K562 (cell line): ENCODE measurements around the gene HOXB1. TPM values are rescaled to one million over a fixed set of nuclear protein-coding genes. Genes with fewer than 3 reads are reported as not detected.

Experiments used
- BRD4 ChIP-seq: fragments of 200-600 bp; sonication (generic); IDR thresholded peaks from 2 replicates; pipeline ENCODE4 v1.6.1; 2017; ENCODE audit warnings: inconsistent platforms
- ELF2 ChIP-seq: fragments of 250-450 bp; sonication (Bioruptor Pico); IDR thresholded peaks from 2 replicates; pipeline ENCODE4 v1.5.0; 2021; ENCODE audit warnings: mild to moderate bottlenecking
- KDM5B ChIP-seq: fragments of 200-600 bp; sonication (generic); IDR thresholded peaks from 2 replicates; pipeline ENCODE4 v1.6.1; 2012; ENCODE audit warnings: low read depth, mild to moderate bottlenecking, moderate library complexity, low read length, control low read depth, inconsistent platforms; ENCODE audit not compliant: insufficient replicate concordance
- POLR2B ChIP-seq: fragments of 450-650 bp; IDR thresholded peaks from 2 replicates; pipeline ENCODE4 v1.6.1; 2018; ENCODE audit warnings: low read depth; ENCODE audit not compliant: partially characterized antibody
- POLR2H ChIP-seq: IDR thresholded peaks from 2 replicates; pipeline ENCODE4 v1.6.1; 2016; ENCODE audit warnings: missing genetic modification characterization, low read depth, mild to moderate bottlenecking, control low read depth, missing compliant biosample characterization, moderate library complexity
- YY1 ChIP-seq, 3 experiments: IDR thresholded peaks; 2 replicates each; pipeline ENCODE4 v1.6.1; 2011; ENCODE audit warnings: low read length in 2 of 3, mild to moderate bottlenecking in 2 of 3, moderate library complexity in 2 of 3, borderline replicate concordance in 1 of 3, control low read depth in 1 of 3, low read depth in 1 of 3; ENCODE audit not compliant: insufficient read depth in 3 of 3, insufficient replicate concordance in 2 of 3, control insufficient read depth in 1 of 3, insufficient read length in 1 of 3; ENCODE audit errors: extremely low read depth in 1 of 3
- ZFX ChIP-seq: sonication (generic); formaldehyde crosslinking; IDR thresholded peaks from 2 replicates; pipeline ENCODE4 v1.8.0; 2022; ENCODE audit warnings: mild to moderate bottlenecking, missing genetic modification reagents, moderate library complexity
- ZNF143 ChIP-seq: sonication (generic); formaldehyde crosslinking; IDR thresholded peaks from 2 replicates; pipeline ENCODE4 v1.9.0; 2022; ENCODE audit warnings: mild to moderate bottlenecking, missing genetic modification reagents
- ZNF239 ChIP-seq: fragments of 250-450 bp; sonication (Bioruptor Pico); IDR thresholded peaks from 2 replicates; pipeline ENCODE4 v1.4.0; 2020; ENCODE audit warnings: mild to moderate bottlenecking
- ZNF766 ChIP-seq: fragments of 200-800 bp; sonication (Bioruptor generic); conservative IDR thresholded peaks from 2 replicates; pipeline ENCODE4 v1.6.1; 2016; ENCODE audit warnings: missing genetic modification characterization, missing compliant biosample characterization
- ZNF778 ChIP-seq: fragments of 450-650 bp; formaldehyde crosslinking; IDR thresholded peaks from 2 replicates; pipeline ENCODE4 v1.4.0; 2020; ENCODE audit warnings: mild to moderate bottlenecking, moderate library complexity
- polyA plus RNA-seq, 8 experiments: library from polyadenylated mRNA; depleted of rRNA in 4 of 8; stranded (reverse) in 5 of 8; unstranded in 3 of 8; fragments of >200 nt; fragmentation: Nextera tagmentation in 2 of 8; fragmentation: Illumina TruSeq in 1 of 8; extraction: Ambion mirVana in 2 of 8; extraction: Trizol in 1 of 8; gene quantifications; 2 replicates each; pipeline versions ENCODE4 v1.2.1 to v1.2.3, GENCODE V29; 2011 to 2014; ENCODE audit warnings: inconsistent platforms in 1 of 8, missing spikeins in 1 of 8
- total RNA-seq, 7 experiments: library from RNA; depleted of rRNA in 6 of 7; stranded (reverse); fragments of >200 nt in 6 of 7; fragmentation: Illumina TruSeq in 2 of 7; extraction: Trizol in 2 of 7; gene quantifications; 2 replicates each; pipeline versions ENCODE4 v1.2.1 to v1.2.3, GENCODE V29; 2011 to 2021; ENCODE audit warnings: low replicate concordance in 1 of 7
- TF ChIP-seq, protein P1 (sequence below): fragments of 450-650 bp; formaldehyde crosslinking; IDR thresholded peaks from 2 replicates; pipeline ENCODE4 v1.4.0; 2020; ENCODE audit warnings: mild to moderate bottlenecking, moderate library complexity
- TF ChIP-seq, protein P2 (sequence below): fragments of 200-800 bp; sonication (Bioruptor generic); IDR thresholded peaks from 2 replicates; pipeline ENCODE4 v1.6.1; 2017; ENCODE audit warnings: missing genetic modification characterization, missing compliant biosample characterization
- TF ChIP-seq, protein P3 (sequence below): fragments of 450-650 bp; IDR thresholded peaks from 2 replicates; pipeline ENCODE4 v1.6.1; 2017; ENCODE audit warnings: antibody characterized with exemption, mild to moderate bottlenecking
- TF ChIP-seq, protein P4 (sequence below), 2 experiments: fragments of 450-650 bp; conservative IDR thresholded peaks; 2 replicates each; pipeline ENCODE4 v1.6.1; 2017; ENCODE audit warnings: mild to moderate bottlenecking in 2 of 2, moderate library complexity in 2 of 2

The HOXB1 gene
- total and polyA plus RNA-seq, 9 of the 15 experiments (the other 6 are each of a cell fraction or from before 2014, with no cell fraction given), result 0.04 TPM; not detected in 8

DNA sequence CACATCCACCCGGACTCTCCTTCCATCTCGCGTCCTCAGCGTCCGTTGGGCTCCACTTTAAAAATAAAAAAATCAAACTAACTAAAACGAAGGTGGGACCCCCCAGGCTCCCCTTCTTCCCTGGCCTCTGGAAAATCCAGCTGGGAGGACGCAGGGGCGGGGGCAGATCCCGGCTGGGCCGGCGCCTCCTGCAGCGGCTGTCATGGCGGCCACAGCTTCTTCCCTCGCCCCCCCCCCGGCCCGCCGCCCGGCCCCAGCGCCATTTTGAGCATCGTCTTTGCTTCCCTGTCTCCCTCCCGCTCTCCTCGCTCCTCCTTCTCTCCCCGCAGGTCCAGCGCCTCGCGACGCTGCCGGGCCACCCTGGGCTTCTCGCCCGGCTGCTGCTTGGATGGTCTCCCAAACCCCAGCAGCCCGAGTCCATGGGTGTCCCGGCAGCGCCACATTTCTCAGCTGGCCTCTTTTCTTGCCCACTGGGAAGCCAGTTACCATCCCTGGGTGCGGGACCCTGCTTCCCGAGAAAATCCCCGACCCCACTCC, 10.8 kb upstream of the HOXB1 start (continued):
- TF ChIP-seq, protein P1, sequence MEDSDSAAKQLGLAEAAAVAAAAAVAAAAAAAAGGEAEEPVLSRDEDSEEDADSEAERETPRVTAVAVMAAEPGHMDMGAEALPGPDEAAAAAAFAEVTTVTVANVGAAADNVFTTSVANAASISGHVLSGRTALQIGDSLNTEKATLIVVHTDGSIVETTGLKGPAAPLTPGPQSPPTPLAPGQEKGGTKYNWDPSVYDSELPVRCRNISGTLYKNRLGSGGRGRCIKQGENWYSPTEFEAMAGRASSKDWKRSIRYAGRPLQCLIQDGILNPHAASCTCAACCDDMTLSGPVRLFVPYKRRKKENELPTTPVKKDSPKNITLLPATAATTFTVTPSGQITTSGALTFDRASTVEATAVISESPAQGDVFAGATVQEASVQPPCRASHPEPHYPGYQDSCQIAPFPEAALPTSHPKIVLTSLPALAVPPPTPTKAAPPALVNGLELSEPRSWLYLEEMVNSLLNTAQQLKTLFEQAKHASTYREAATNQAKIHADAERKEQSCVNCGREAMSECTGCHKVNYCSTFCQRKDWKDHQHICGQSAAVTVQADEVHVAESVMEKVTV (CRISPR knock-in tag), result no peak
- TF ChIP-seq, protein P2, sequence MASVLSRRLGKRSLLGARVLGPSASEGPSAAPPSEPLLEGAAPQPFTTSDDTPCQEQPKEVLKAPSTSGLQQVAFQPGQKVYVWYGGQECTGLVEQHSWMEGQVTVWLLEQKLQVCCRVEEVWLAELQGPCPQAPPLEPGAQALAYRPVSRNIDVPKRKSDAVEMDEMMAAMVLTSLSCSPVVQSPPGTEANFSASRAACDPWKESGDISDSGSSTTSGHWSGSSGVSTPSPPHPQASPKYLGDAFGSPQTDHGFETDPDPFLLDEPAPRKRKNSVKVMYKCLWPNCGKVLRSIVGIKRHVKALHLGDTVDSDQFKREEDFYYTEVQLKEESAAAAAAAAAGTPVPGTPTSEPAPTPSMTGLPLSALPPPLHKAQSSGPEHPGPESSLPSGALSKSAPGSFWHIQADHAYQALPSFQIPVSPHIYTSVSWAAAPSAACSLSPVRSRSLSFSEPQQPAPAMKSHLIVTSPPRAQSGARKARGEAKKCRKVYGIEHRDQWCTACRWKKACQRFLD, result peak; percentile 50; the same call in 1 of the 2 replicates
- TF ChIP-seq YY1 (IDR thresholded peaks at IDR 0.05; ENCODE audit: borderline replicate concordance in 1 of 3, control insufficient read depth in 1 of 3, extremely low read depth in 1 of 3, insufficient read depth in 3 of 3, insufficient read length in 1 of 3, insufficient replicate concordance in 2 of 3, low read depth in 1 of 3, low read length in 2 of 3) (peak; percentile 64 to 96 (median 93)), KDM5B (peak; percentile 72), ZNF778 (CRISPR knock-in tag) (no peak), POLR2H (tag) (peak; percentile 68), POLR2B (peak; percentile 54), ZFX (CRISPR knock-in tag) (peak; percentile 64), ZNF143 (CRISPR knock-in tag) (peak; percentile 38; the same call in 1 of the 2 replicates), ELF2 (CRISPR knock-in tag) (0 out of 2 replicates have a peak, but pooled peaks have one; percentile 17), BRD4 (peak; percentile 74; the same call in 1 of the 2 replicates), ZNF766 (peak; percentile 77; the same call in 1 of the 2 replicates), ZNF239 (CRISPR knock-in tag) (no peak)
- TF ChIP-seq, protein P3, sequence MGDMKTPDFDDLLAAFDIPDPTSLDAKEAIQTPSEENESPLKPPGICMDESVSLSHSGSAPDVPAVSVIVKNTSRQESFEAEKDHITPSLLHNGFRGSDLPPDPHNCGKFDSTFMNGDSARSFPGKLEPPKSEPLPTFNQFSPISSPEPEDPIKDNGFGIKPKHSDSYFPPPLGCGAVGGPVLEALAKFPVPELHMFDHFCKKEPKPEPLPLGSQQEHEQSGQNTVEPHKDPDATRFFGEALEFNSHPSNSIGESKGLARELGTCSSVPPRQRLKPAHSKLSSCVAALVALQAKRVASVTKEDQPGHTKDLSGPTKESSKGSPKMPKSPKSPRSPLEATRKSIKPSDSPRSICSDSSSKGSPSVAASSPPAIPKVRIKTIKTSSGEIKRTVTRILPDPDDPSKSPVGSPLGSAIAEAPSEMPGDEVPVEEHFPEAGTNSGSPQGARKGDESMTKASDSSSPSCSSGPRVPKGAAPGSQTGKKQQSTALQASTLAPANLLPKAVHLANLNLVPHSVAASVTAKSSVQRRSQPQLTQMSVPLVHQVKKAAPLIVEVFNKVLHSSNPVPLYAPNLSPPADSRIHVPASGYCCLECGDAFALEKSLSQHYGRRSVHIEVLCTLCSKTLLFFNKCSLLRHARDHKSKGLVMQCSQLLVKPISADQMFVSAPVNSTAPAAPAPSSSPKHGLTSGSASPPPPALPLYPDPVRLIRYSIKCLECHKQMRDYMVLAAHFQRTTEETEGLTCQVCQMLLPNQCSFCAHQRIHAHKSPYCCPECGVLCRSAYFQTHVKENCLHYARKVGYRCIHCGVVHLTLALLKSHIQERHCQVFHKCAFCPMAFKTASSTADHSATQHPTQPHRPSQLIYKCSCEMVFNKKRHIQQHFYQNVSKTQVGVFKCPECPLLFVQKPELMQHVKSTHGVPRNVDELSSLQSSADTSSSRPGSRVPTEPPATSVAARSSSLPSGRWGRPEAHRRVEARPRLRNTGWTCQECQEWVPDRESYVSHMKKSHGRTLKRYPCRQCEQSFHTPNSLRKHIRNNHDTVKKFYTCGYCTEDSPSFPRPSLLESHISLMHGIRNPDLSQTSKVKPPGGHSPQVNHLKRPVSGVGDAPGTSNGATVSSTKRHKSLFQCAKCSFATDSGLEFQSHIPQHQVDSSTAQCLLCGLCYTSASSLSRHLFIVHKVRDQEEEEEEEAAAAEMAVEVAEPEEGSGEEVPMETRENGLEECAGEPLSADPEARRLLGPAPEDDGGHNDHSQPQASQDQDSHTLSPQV, result peak; percentile 35; the same call in 1 of the 2 replicates
- TF ChIP-seq, protein P4, sequence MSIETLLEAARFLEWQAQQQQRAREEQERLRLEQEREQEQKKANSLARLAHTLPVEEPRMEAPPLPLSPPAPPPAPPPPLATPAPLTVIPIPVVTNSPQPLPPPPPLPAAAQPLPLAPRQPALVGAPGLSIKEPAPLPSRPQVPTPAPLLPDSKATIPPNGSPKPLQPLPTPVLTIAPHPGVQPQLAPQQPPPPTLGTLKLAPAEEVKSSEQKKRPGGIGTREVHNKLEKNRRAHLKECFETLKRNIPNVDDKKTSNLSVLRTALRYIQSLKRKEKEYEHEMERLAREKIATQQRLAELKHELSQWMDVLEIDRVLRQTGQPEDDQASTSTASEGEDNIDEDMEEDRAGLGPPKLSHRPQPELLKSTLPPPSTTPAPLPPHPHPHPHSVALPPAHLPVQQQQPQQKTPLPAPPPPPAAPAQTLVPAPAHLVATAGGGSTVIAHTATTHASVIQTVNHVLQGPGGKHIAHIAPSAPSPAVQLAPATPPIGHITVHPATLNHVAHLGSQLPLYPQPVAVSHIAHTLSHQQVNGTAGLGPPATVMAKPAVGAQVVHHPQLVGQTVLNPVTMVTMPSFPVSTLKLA (conservative IDR thresholded peaks at IDR 0.05), result no peak
